ENCODE results near the gene XYLT2. TPM values are rescaled to one million over a fixed set of nuclear protein-coding genes. Genes with fewer than 3 reads are reported as not detected.

XYLT2 gene
- total and polyA plus RNA-seq, 10 donors, result 10.0 to 27.3 (median 19.6) TPM

- H3K36me3 ChIP-seq, result peaks cover 12 to 84% (median 70%) of the 10 kb centered on the region in 6 donors
- WGBS, 5 donors, result 62 to 85% (median 72%) methylated on average over 3 of the region's 3 CpGs
- H3K27me3 ChIP-seq (replicated peaks in 1 of 7), result no peaks in the 10 kb centered on the region
- H3K27ac ChIP-seq, result no peak overlapping the region
- no peak for DNase-seq
- no peak overlapping the region for H3K4me3 ChIP-seq
- H3K4me1 ChIP-seq, result no peaks in the 10 kb centered on the region
- intact Hi-C loops (cut with DNase I; ENCODE audit: low total_unique reads), result no loop called here
- TF ChIP-seq POLR2A (IDR thresholded peaks at IDR 0.05) (no peak), CTCF (IDR thresholded peaks at IDR 0.05 in 8 of 11, conservative IDR thresholded peaks at IDR 0.05 in 3 of 11) (no peak), POLR2AphosphoS5 (IDR thresholded peaks at IDR 0.05) (no peak)
- no peaks in the 10 kb centered on the region for H3K9me3 ChIP-seq
Measured at GRCh38 chr17:50381920-50382319, 36.0 kb downstream of the XYLT2 start.

- 94 to 98% (median 95%) methylated on average over 10 to 12 of the region's 12 CpGs for WGBS, 5 donors
- no peak for TF ChIP-seq CTCF (IDR thresholded peaks at IDR 0.05 in 8 of 11, conservative IDR thresholded peaks at IDR 0.05 in 3 of 11)
- TF ChIP-seq POLR2AphosphoS5 (IDR thresholded peaks at IDR 0.05), result peak in 1 of 3 donors; percentile 48
- no peak for TF ChIP-seq POLR2A (IDR thresholded peaks at IDR 0.05)
- Histone ChIP-seq H3K27me3 (replicated peaks in 1 of 7) (no peaks in the 10 kb centered on the region), H3K4me3 (no peak overlapping the region), H3K27ac (no peak overlapping the region), H3K4me1 (no peaks in the 10 kb centered on the region), H3K36me3 (peaks cover 15 to 94% (median 80%) of the 10 kb centered on the region in 6 donors), H3K9me3 (no peaks in the 10 kb centered on the region)
- DNase-seq, result peak; percentile 42
- intact Hi-C loops (cut with DNase I; ENCODE audit: low total_unique reads), result no loop called here
Measured at GRCh38 chr17:50382931-50383330, 37.0 kb downstream of the XYLT2 start.

DNA sequence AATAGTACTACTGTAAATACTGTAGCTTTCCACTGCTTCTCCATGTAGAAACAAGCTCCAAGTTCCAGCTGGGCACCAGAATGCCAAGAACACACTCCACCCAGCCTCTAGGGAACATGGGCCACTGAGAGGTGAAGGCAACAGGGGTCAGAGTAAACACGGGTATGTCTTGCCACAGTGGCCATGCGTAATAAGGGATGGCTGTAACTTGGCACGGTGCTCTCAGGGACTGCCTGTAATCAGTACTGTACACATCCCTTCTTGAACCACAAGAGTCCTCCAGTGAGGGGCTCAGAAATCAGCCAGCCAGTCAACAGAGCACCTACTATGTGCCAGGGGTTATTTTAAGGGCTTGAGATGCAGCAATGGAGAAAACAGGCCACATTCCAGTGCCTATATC is 40.6 kb downstream of the XYLT2 start:
- Histone ChIP-seq H3K4me3 (no peak overlapping the region), H3K27ac (no peak overlapping the region), H3K4me1 (peaks cover 0 to 12% (median 0%) of the 10 kb centered on the region in 6 donors), H3K27me3 (replicated peaks in 1 of 7) (no peaks in the 10 kb centered on the region), H3K36me3 (peaks cover 15 to 100% (median 99%) of the 10 kb centered on the region in 6 donors), H3K9me3 (no peaks in the 10 kb centered on the region)
- DNase-seq, result no peak
- intact Hi-C loops (cut with DNase I; ENCODE audit: low total_unique reads), result no loop called here
- WGBS, 5 donors, result 70 to 86% (median 83%) methylated on average over 3 of the region's 3 CpGs
- TF ChIP-seq CTCF (IDR thresholded peaks at IDR 0.05 in 8 of 11, conservative IDR thresholded peaks at IDR 0.05 in 3 of 11) (no peak), POLR2AphosphoS5 (IDR thresholded peaks at IDR 0.05) (no peak), POLR2A (IDR thresholded peaks at IDR 0.05) (no peak)

- Histone ChIP-seq H3K27me3 (replicated peaks in 1 of 7) (no peaks in the 10 kb centered on the region), H3K36me3 (peaks cover 12 to 100% (median 98%) of the 10 kb centered on the region in 6 donors), H3K4me3 (no peak overlapping the region), H3K4me1 (peaks cover 0 to 23% (median 1%) of the 10 kb centered on the region in 6 donors), H3K27ac (no peak overlapping the region), H3K9me3 (no peaks in the 10 kb centered on the region)
- no peak for DNase-seq
- intact Hi-C loops (cut with DNase I; ENCODE audit: low total_unique reads), result no loop called here
- 95 to 100% (median 97%) methylated on average over 3 of the region's 3 CpGs for WGBS, 5 donors
- TF ChIP-seq POLR2AphosphoS5 (IDR thresholded peaks at IDR 0.05) (no peak), POLR2A (IDR thresholded peaks at IDR 0.05) (no peak)
Measured at GRCh38 chr17:50388728-50389127, 42.8 kb downstream of the XYLT2 start.

DNA sequence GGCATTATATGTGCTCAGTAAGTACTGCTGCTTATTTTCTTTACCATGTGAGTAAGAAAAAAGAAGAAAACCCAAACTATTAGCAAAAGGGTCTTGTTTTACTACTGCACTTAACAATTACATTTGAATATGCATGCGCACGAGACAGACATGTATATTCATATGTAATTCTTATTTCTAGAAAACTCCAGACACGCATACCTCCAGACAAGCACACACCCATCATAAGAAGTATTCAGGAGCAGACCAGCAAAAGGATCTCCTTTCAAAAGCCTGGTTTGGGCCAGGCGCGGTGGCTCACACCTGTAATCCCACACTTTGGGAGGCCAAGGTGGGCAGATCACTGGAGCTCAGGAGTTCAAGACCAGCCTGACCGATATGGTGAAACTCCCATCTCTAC is 43.6 kb downstream of the XYLT2 start:
- peaks cover 0 to 30% (median 5%) of the 10 kb centered on the region in 6 donors for H3K4me1 ChIP-seq
- no peaks in the 10 kb centered on the region for H3K27me3 ChIP-seq (replicated peaks in 1 of 7)
- DNase-seq, result no peak
- H3K36me3 ChIP-seq, result peaks cover 8 to 100% (median 98%) of the 10 kb centered on the region in 6 donors
- H3K9me3 ChIP-seq, result no peaks in the 10 kb centered on the region
- no peak overlapping the region for H3K27ac ChIP-seq
- intact Hi-C loops (cut with DNase I; ENCODE audit: low total_unique reads), result no loop called here
- 94 to 99% (median 97%) methylated on average over 6 of the region's 6 CpGs for WGBS, 5 donors
- no peak overlapping the region for H3K4me3 ChIP-seq
- TF ChIP-seq CTCF (IDR thresholded peaks at IDR 0.05 in 8 of 11, conservative IDR thresholded peaks at IDR 0.05 in 3 of 11), result no peak
- TF ChIP-seq POLR2A (IDR thresholded peaks at IDR 0.05), result no peak
- TF ChIP-seq POLR2AphosphoS5 (IDR thresholded peaks at IDR 0.05), result no peak

Measured in spleen (tissue), 11 donors.